ENCODE measurements around the gene TSPAN7. TPM values are rescaled to one million over a fixed set of nuclear protein-coding genes. Genes with fewer than 3 reads are reported as not detected.

TSPAN7 gene
- total RNA-seq, 2 donors from 2014 or later: 6.2 to 15.1 TPM

DNA sequence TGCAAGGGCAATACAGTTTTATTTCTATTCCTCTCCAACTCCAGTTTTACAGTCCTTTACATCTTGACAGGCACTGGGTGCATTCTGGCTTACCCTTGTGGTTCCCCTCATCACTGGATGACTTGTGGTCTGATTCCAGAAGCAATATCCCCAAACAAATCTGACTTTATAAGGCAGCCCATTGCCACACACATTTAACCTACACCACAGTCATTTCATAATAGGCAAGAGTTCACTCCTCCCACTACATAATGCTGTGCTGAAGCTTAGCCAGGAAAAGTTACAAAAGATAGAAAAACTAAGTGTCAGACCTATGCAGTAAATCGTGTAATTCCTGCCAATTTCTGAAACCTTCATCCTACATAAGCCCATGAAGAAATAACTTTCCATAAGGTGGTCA, 157.0 kb downstream of the TSPAN7 start:
- no peaks in the 10 kb centered on the region for H3K4me1 ChIP-seq (ENCODE audit: control insufficient read depth, insufficient read depth, low read length)
- no peak for TF ChIP-seq CTCF (conservative IDR thresholded peaks at IDR 0.05)
- H3K36me3 Mint-ChIP-seq (ENCODE audit: low read depth): peaks cover 2% of the 10 kb centered on the region
- no peak overlapping the region for H3K4me3 ChIP-seq (ENCODE audit: low read length)
- DNase-seq: no peak
- H3K4me1 Mint-ChIP-seq: no peaks in the 10 kb centered on the region
- no peak overlapping the region for H3K9ac ChIP-seq (ENCODE audit: extremely low read depth, low read length, poor library complexity, severe bottlenecking)
- 100% methylated on average over 1 of the region's 1 CpG; no CpG with 5 or more reads in 1 of the 2 experiments for WGBS, 2 experiments (ENCODE audit: insufficient coverage in 1 of 2, insufficient read length in 1 of 2)
- H3K4me3 Mint-ChIP-seq: no peak overlapping the region
- H3K9me3 Mint-ChIP-seq: peaks cover 60% of the 10 kb centered on the region
- no peak overlapping the region for H3K27ac ChIP-seq (ENCODE audit: low read depth, low read length)
- H3K9me3 ChIP-seq (ENCODE audit: control insufficient read depth, low read length): no peaks in the 10 kb centered on the region
- H3K27ac Mint-ChIP-seq: no peak overlapping the region
- H3K36me3 ChIP-seq (ENCODE audit: control insufficient read depth, insufficient read depth, low read length): no peaks in the 10 kb centered on the region
- no peaks in the 10 kb centered on the region for H3K27me3 Mint-ChIP-seq (ENCODE audit: insufficient read depth)
- H3K27me3 ChIP-seq (ENCODE audit: control insufficient read depth, insufficient read depth, low read length, poor library complexity, severe bottlenecking): no peaks in the 10 kb centered on the region

DNA sequence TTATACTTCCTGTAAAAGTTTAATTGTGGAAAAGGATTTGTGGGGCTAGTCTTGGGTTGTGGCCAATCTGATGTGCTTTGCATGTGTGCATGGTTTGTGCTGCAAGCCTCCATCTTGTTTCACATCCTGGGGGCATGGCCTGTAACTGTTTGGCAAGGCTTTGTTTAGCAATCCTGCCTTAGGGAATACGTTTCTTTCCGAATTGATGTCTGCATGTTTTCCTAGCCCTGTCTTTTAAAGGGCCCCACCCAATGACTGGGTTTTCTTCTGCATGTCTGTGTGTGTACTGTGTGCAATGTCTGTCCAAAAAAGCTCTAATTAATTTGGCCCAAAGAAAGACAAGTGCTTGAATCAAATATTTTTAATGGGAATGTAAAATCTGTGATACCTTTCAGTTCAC, 165.3 kb downstream of the TSPAN7 start:
- Histone ChIP-seq H3K4me1 (ENCODE audit: control insufficient read depth, insufficient read depth, low read length) (no peaks in the 10 kb centered on the region), H3K27me3 (ENCODE audit: control insufficient read depth, insufficient read depth, low read length, poor library complexity, severe bottlenecking) (no peaks in the 10 kb centered on the region), H3K36me3 (ENCODE audit: control insufficient read depth, insufficient read depth, low read length) (no peaks in the 10 kb centered on the region), H3K9ac (ENCODE audit: extremely low read depth, low read length, poor library complexity, severe bottlenecking) (no peak overlapping the region), H3K4me3 (ENCODE audit: low read length) (no peak overlapping the region), H3K9me3 (ENCODE audit: control insufficient read depth, low read length) (no peaks in the 10 kb centered on the region), H3K27ac (ENCODE audit: low read depth, low read length) (no peak overlapping the region)
- no peaks in the 10 kb centered on the region for H3K4me1 Mint-ChIP-seq
- H3K4me3 Mint-ChIP-seq: no peak overlapping the region
- no peaks in the 10 kb centered on the region for H3K36me3 Mint-ChIP-seq (ENCODE audit: low read depth)
- no peaks in the 10 kb centered on the region for H3K27me3 Mint-ChIP-seq (ENCODE audit: insufficient read depth)
- peaks cover 28% of the 10 kb centered on the region for H3K9me3 Mint-ChIP-seq
- no peak for DNase-seq
- 100% methylated on average over 2 of the region's 2 CpGs; no CpG with 5 or more reads in 1 of the 2 experiments for WGBS, 2 experiments (ENCODE audit: insufficient coverage in 1 of 2, insufficient read length in 1 of 2)
- TF ChIP-seq CTCF (conservative IDR thresholded peaks at IDR 0.05): no peak
- no peak overlapping the region for H3K27ac Mint-ChIP-seq

DNA sequence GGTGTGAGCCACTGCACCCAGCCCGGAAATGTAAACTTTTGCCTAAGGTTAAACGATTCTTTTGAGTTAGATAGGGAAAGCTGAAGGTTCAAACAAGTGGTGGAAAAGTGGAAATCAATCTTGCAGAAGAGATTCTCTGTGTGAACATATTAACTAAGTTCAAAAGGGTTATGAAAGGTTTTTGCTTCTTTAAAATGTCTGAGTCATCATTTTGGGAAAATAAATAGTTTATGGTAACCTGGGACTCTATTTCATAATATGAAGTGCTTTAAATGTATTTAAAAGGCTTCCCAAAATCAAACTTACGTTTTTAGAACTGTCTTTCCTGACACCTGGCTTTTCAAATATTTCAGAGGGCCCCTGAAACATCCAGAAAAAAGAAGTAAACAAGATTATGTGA, 166.3 kb downstream of the TSPAN7 start:
- H3K27ac Mint-ChIP-seq: no peak overlapping the region
- no peaks in the 10 kb centered on the region for H3K27me3 Mint-ChIP-seq (ENCODE audit: insufficient read depth)
- Histone ChIP-seq H3K27ac (ENCODE audit: low read depth, low read length) (no peak overlapping the region), H3K9ac (ENCODE audit: extremely low read depth, low read length, poor library complexity, severe bottlenecking) (no peak overlapping the region), H3K4me1 (ENCODE audit: control insufficient read depth, insufficient read depth, low read length) (no peaks in the 10 kb centered on the region), H3K36me3 (ENCODE audit: control insufficient read depth, insufficient read depth, low read length) (no peaks in the 10 kb centered on the region), H3K4me3 (ENCODE audit: low read length) (no peak overlapping the region), H3K27me3 (ENCODE audit: control insufficient read depth, insufficient read depth, low read length, poor library complexity, severe bottlenecking) (no peaks in the 10 kb centered on the region), H3K9me3 (ENCODE audit: control insufficient read depth, low read length) (no peaks in the 10 kb centered on the region)
- no peaks in the 10 kb centered on the region for H3K4me1 Mint-ChIP-seq
- WGBS, 2 experiments (ENCODE audit: insufficient coverage in 1 of 2, insufficient read length in 1 of 2): 89 to 100% methylated on average over 1 to 3 of the region's 3 CpGs
- no peak for TF ChIP-seq CTCF (conservative IDR thresholded peaks at IDR 0.05)
- DNase-seq: no peak
- no peaks in the 10 kb centered on the region for H3K36me3 Mint-ChIP-seq (ENCODE audit: low read depth)
- no peak overlapping the region for H3K4me3 Mint-ChIP-seq
- peaks cover 28% of the 10 kb centered on the region for H3K9me3 Mint-ChIP-seq
